A172 (cell line): ENCODE measurements around the gene SNPH. TPM values are rescaled to one million over a fixed set of nuclear protein-coding genes. Genes with fewer than 3 reads are reported as not detected.
A peak's percentile ranks its signal among the peaks of the same experiment; 100 is the strongest.

ENCODE experiments used
- DNase-seq: peaks from one replicate; pipeline ENCODE4 v3.0.0-alpha.2; 2015; ENCODE audit warnings: low spot score
- total RNA-seq: library from RNA; depleted of rRNA; stranded (reverse); fragments of >200 nt; shearing (Covaris generic); gene quantifications from 2 replicates; pipeline ENCODE4 v1.2.3, GENCODE V29; 2014

Gene SNPH
- total RNA-seq, 1 experiment from 2014 or later, result 13.9 TPM

GRCh38 chr20:1307171-1307570 lies 41.1 kb downstream of the SNPH start:
- DNase-seq, result no peak

GRCh38 chr20:1307571-1307971 lies 41.5 kb downstream of the SNPH start:
- no peak for DNase-seq

- no peak for DNase-seq
Measured at GRCh38 chr20:1308067-1308701, 42.1 kb downstream of the SNPH start.

- DNase-seq, result no peak
Measured at GRCh38 chr20:1308702-1309095, 42.6 kb downstream of the SNPH start.

- no peak for DNase-seq
Measured at GRCh38 chr20:1309439-1309847, 43.3 kb downstream of the SNPH start.

GRCh38 chr20:1310071-1310470 lies 44.0 kb downstream of the SNPH start:
- DNase-seq, result no peak

- no peak for DNase-seq
Measured at GRCh38 chr20:1310506-1311190, 44.6 kb downstream of the SNPH start.

GRCh38 chr20:1312308-1312707 lies 46.2 kb downstream of the SNPH start:
- no peak for DNase-seq

- DNase-seq, result no peak
Measured at GRCh38 chr20:1312904-1313235, 46.8 kb downstream of the SNPH start.

- DNase-seq, result peak; percentile 47
Measured at GRCh38 chr20:1313236-1313964, 47.3 kb downstream of the SNPH start.

GRCh38 chr20:1315804-1316203 lies 49.7 kb downstream of the SNPH start:
- DNase-seq, result no peak

GRCh38 chr20:1317545-1318255 lies 51.6 kb downstream of the SNPH start:
- DNase-seq, result no peak

GRCh38 chr20:1319051-1319450 lies 53.0 kb downstream of the SNPH start:
- no peak for DNase-seq

- no peak for DNase-seq
Measured at GRCh38 chr20:1319462-1319861, 53.4 kb downstream of the SNPH start.

- DNase-seq, result no peak
Measured at GRCh38 chr20:1320016-1320415, 53.9 kb downstream of the SNPH start.

GRCh38 chr20:1320902-1321653 lies 55.0 kb downstream of the SNPH start:
- DNase-seq, result no peak

- DNase-seq, result no peak
Measured at GRCh38 chr20:1321654-1321939, 55.5 kb downstream of the SNPH start.

- peak; percentile 85 for DNase-seq
Measured at GRCh38 chr20:1322511-1323245, 56.6 kb downstream of the SNPH start.

- no peak for DNase-seq
Measured at GRCh38 chr20:1323256-1323655, 57.2 kb downstream of the SNPH start.

- no peak for DNase-seq
Measured at GRCh38 chr20:1323830-1324597, 57.9 kb downstream of the SNPH start.
